SU-DHL-6 (cell line): ENCODE data around the gene PITHD1.

Source experiments
- H2AFZ ChIP-seq: fragments of 200-600 bp; sonication (generic); 2 replicates; pipeline ENCODE4 v1.6.1; 2014; ENCODE audit warnings: low read depth, mild to moderate bottlenecking, moderate library complexity, mixed read lengths, antibody characterized with exemption, low read length; ENCODE audit not compliant: severe bottlenecking
- H3F3A ChIP-seq: fragments of 200-600 bp; shearing (Covaris generic); 2 replicates; pipeline ENCODE4 v1.6.0; 2016; ENCODE audit warnings: antibody characterized with exemption, mild to moderate bottlenecking; ENCODE audit not compliant: insufficient read depth
- H3K27ac ChIP-seq: fragments of 200-600 bp; sonication (generic); 2 replicates; pipeline ENCODE4 v1.5.1; 2016; ENCODE audit warnings: low read depth, mild to moderate bottlenecking, low read length, moderate library complexity, mixed read lengths
- H3K27me3 ChIP-seq: fragments of 200-600 bp; sonication (generic), shearing (Covaris generic); 2 replicates; pipeline ENCODE4 v1.6.0; 2014; ENCODE audit warnings: mild to moderate bottlenecking, low read length
- H3K36me3 ChIP-seq: fragments of 200-600 bp; sonication (generic); 2 replicates; pipeline ENCODE4 v1.6.1; 2014; ENCODE audit warnings: mild to moderate bottlenecking, low read length, mixed read lengths
- H3K4me2 ChIP-seq: fragments of 300-600, 200-600 bp; shearing (Covaris generic), sonication (generic); 2 replicates; pipeline ENCODE4 v1.6.0; 2014; ENCODE audit warnings: low read length, low read depth, mild to moderate bottlenecking; ENCODE audit not compliant: poor library complexity, severe bottlenecking
- H3K4me3 ChIP-seq: fragments of 200-600 bp; sonication (generic); 2 replicates; pipeline ENCODE4 v1.5.1; 2014; ENCODE audit warnings: antibody characterized with exemption, low read length, mild to moderate bottlenecking, mixed read lengths; ENCODE audit not compliant: insufficient read depth, poor library complexity, severe bottlenecking
- H3K79me2 ChIP-seq: fragments of 200-600 bp; sonication (generic); 2 replicates; pipeline ENCODE4 v1.6.1; 2014; ENCODE audit warnings: mild to moderate bottlenecking, low read length, moderate library complexity; ENCODE audit not compliant: insufficient read depth
- H3K9ac ChIP-seq: fragments of 200-600 bp; sonication (generic); 2 replicates; pipeline ENCODE4 v1.7.0; 2014; ENCODE audit warnings: mild to moderate bottlenecking, low read length
- H3K9me2 ChIP-seq: fragments of 200-600 bp; sonication (generic); replicated peaks from 2 replicates; pipeline ENCODE4 v1.6.1; 2014; ENCODE audit warnings: low read length; ENCODE audit not compliant: insufficient read depth
- H3K9me3 ChIP-seq: fragments of 200-600 bp; sonication (generic); 2 replicates; pipeline ENCODE4 v1.6.1; 2014; ENCODE audit warnings: low read length, mixed read lengths; ENCODE audit not compliant: insufficient read depth
- H4K20me1 ChIP-seq: fragments of 200-600 bp; sonication (generic); 2 replicates; pipeline ENCODE4 v1.6.1; 2014; ENCODE audit warnings: low read depth, mild to moderate bottlenecking, antibody characterized with exemption, low read length, moderate library complexity, mixed read lengths
- EZH2phosphoT487 ChIP-seq: fragments of 200-600 bp; sonication (generic), shearing (Covaris generic); conservative IDR thresholded peaks from 2 replicates; pipeline ENCODE4 v1.6.1; 2018; ENCODE audit warnings: mild to moderate bottlenecking, antibody characterized with exemption, low read length, moderate library complexity, mixed read lengths
- TF ChIP-seq, protein P1 (sequence below): fragments of 200-600 bp; sonication (generic); IDR thresholded peaks from one replicate; pipeline ENCODE4 v1.5.1; 2017; ENCODE audit warnings: antibody characterized with exemption, mild to moderate bottlenecking, low read length, moderate library complexity; ENCODE audit not compliant: insufficient read depth, poor library complexity, severe bottlenecking

The PITHD1 gene

GRCh38 chr1:23810818-23811540, 32.8 kb downstream of the PITHD1 start:
- H3K79me2 ChIP-seq, result no peaks in the 10 kb centered on the region
- no peaks in the 10 kb centered on the region for H3F3A ChIP-seq
- no peaks in the 10 kb centered on the region for H3K9me3 ChIP-seq
- no peaks in the 10 kb centered on the region for H4K20me1 ChIP-seq
- no peaks in the 10 kb centered on the region for H3K36me3 ChIP-seq
- H3K9me2 ChIP-seq, result no peaks in the 10 kb centered on the region
- no peak overlapping the region for H3K4me2 ChIP-seq
- no peak overlapping the region for H3K4me3 ChIP-seq
- no peaks in the 10 kb centered on the region for H3K27me3 ChIP-seq
- no peak for TF ChIP-seq EZH2phosphoT487
- TF ChIP-seq, protein P1, sequence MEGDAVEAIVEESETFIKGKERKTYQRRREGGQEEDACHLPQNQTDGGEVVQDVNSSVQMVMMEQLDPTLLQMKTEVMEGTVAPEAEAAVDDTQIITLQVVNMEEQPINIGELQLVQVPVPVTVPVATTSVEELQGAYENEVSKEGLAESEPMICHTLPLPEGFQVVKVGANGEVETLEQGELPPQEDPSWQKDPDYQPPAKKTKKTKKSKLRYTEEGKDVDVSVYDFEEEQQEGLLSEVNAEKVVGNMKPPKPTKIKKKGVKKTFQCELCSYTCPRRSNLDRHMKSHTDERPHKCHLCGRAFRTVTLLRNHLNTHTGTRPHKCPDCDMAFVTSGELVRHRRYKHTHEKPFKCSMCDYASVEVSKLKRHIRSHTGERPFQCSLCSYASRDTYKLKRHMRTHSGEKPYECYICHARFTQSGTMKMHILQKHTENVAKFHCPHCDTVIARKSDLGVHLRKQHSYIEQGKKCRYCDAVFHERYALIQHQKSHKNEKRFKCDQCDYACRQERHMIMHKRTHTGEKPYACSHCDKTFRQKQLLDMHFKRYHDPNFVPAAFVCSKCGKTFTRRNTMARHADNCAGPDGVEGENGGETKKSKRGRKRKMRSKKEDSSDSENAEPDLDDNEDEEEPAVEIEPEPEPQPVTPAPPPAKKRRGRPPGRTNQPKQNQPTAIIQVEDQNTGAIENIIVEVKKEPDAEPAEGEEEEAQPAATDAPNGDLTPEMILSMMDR, result peak; percentile 96
- no peak overlapping the region for H2AFZ ChIP-seq
- H3K27ac ChIP-seq, result no peak overlapping the region
- H3K9ac ChIP-seq, result peak overlapping the region; percentile 12; the same call in 1 of the 2 replicates

GRCh38 chr1:23814016-23814415, 35.8 kb downstream of the PITHD1 start:
- H3K9me2 ChIP-seq, result no peaks in the 10 kb centered on the region
- no peaks in the 10 kb centered on the region for H3K9me3 ChIP-seq
- no peaks in the 10 kb centered on the region for H3K27me3 ChIP-seq
- H3K9ac ChIP-seq, result no peak overlapping the region
- no peak overlapping the region for H3K4me2 ChIP-seq
- no peaks in the 10 kb centered on the region for H3K79me2 ChIP-seq
- no peaks in the 10 kb centered on the region for H3K36me3 ChIP-seq
- no peak for TF ChIP-seq EZH2phosphoT487
- TF ChIP-seq, protein P1, result no peak
- H3F3A ChIP-seq, result no peaks in the 10 kb centered on the region
- no peaks in the 10 kb centered on the region for H4K20me1 ChIP-seq
- no peak overlapping the region for H3K4me3 ChIP-seq
- H3K27ac ChIP-seq, result no peak overlapping the region
- no peak overlapping the region for H2AFZ ChIP-seq

GRCh38 chr1:23816361-23816760, 38.1 kb downstream of the PITHD1 start:
- Histone ChIP-seq H3K9ac (no peak overlapping the region), H3F3A (no peaks in the 10 kb centered on the region), H2AFZ (no peak overlapping the region), H3K79me2 (no peaks in the 10 kb centered on the region), H3K27me3 (no peaks in the 10 kb centered on the region), H3K9me3 (no peaks in the 10 kb centered on the region), H3K36me3 (no peaks in the 10 kb centered on the region), H4K20me1 (no peaks in the 10 kb centered on the region), H3K27ac (no peak overlapping the region), H3K9me2 (no peaks in the 10 kb centered on the region), H3K4me2 (no peak overlapping the region), H3K4me3 (no peak overlapping the region)
- TF ChIP-seq, protein P1, result no peak
- TF ChIP-seq EZH2phosphoT487, result no peak
